Measurements from ENCODE around the gene ZNF484.

DNA sequence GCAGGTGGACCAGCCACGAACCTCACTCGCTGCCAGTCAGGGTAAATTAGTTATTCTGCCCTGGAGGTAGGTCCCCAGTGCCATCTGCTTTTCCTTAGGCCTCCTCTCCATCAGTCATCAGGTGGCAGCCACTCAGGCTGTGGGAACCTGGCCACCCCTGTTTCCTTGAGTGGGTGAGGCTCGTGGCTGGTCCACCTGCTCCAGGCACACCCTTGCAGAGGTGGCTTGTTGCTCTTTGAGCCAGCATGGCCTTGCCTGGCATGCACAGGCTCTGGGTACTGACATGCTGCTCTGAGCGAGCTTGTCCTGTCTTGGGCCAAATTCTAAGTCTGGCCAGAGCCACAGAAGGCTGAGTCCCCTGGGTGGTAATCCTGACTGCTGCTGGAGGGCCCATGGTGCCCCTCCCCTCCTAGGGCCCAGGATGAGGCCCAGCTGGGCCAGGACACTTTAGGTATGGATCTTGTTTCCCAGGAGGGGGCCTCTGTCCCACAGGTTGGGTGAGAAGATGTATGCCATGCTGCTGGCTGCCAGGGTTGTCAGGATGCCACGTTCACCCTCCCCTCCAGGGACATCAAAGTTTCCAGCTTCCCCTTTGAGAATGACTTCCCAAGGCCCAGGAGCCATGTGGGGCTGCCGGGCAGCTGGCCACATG is 17.0 kb upstream of the ZNF484 start:
- TF ChIP-seq CTCF (IDR thresholded peaks at IDR 0.05 in 2 of 3, conservative IDR thresholded peaks at IDR 0.05 in 1 of 3; ENCODE audit: borderline replicate concordance in 1 of 3, insufficient read depth in 1 of 3, low read depth in 2 of 3, low read length in 2 of 3) (no peak), JUND (IDR thresholded peaks at IDR 0.05) (no peak), ELF1 (IDR thresholded peaks at IDR 0.05; ENCODE audit: borderline replicate concordance, low read depth) (no peak), POLR2A (IDR thresholded peaks at IDR 0.05; ENCODE audit: borderline replicate concordance, extremely low read depth, insufficient read depth, insufficient read length) (no peak), ZFX (IDR thresholded peaks at IDR 0.05) (no peak), POLR2AphosphoS5 (IDR thresholded peaks at IDR 0.05; ENCODE audit: low read depth, low read length) (no peak), EZH2 (IDR thresholded peaks at IDR 0.05) (no peak)
- TF ChIP-seq, protein P1, sequence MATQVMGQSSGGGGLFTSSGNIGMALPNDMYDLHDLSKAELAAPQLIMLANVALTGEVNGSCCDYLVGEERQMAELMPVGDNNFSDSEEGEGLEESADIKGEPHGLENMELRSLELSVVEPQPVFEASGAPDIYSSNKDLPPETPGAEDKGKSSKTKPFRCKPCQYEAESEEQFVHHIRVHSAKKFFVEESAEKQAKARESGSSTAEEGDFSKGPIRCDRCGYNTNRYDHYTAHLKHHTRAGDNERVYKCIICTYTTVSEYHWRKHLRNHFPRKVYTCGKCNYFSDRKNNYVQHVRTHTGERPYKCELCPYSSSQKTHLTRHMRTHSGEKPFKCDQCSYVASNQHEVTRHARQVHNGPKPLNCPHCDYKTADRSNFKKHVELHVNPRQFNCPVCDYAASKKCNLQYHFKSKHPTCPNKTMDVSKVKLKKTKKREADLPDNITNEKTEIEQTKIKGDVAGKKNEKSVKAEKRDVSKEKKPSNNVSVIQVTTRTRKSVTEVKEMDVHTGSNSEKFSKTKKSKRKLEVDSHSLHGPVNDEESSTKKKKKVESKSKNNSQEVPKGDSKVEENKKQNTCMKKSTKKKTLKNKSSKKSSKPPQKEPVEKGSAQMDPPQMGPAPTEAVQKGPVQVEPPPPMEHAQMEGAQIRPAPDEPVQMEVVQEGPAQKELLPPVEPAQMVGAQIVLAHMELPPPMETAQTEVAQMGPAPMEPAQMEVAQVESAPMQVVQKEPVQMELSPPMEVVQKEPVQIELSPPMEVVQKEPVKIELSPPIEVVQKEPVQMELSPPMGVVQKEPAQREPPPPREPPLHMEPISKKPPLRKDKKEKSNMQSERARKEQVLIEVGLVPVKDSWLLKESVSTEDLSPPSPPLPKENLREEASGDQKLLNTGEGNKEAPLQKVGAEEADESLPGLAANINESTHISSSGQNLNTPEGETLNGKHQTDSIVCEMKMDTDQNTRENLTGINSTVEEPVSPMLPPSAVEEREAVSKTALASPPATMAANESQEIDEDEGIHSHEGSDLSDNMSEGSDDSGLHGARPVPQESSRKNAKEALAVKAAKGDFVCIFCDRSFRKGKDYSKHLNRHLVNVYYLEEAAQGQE (IDR thresholded peaks at IDR 0.05; ENCODE audit: low read depth), result no peak
